Measurements from ENCODE around the gene VPS51.

GRCh38 chr11:65134952-65135632 lies 39.1 kb downstream of the VPS51 start:
- TF ChIP-seq EZH2phosphoT487 (IDR thresholded peaks at IDR 0.05; ENCODE audit: low read depth) = no peak
- no peak for TF ChIP-seq CTCF (IDR thresholded peaks at IDR 0.05; ENCODE audit: low read depth, low read length)

Measured in OCI-LY3 (cell line).